HG03432 (cell line): Measurements from ENCODE around the gene RDH8.

Source experiments
- ATAC-seq: cut with Tn5 transposase; IDR thresholded peaks from one replicate; pipeline ENCODE4 v1.9.1; 2021; ENCODE audit warnings: mild to moderate bottlenecking, moderate library complexity; ENCODE audit not compliant: unreplicated experiment

The RDH8 gene

DNA sequence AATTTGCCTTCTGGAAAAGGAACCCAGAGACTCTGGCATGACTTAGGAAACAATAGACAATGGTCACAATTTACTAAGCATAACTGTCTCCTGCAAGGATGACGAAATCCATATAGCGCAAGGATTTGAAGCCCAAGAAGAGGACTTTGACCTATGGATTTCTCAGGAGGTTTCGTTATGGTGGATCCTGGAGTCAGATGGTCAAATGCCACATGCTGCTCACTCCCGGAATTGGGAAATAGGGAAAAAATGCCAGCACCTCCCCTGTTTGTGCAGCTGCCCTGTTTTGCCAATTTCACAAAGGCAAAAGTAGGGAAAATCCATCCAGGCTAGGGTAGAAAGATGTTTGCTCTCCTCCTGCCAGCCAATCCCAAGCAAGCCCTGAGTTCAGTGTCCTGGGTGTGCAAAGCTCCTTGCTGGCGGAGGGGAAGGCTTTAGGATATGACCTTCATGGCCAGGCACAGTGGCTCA is 23.4 kb downstream of the RDH8 start:
- no peak for ATAC-seq

GRCh38 chr19:10037367-10037766 is 24.1 kb downstream of the RDH8 start:
- ATAC-seq = no peak

DNA sequence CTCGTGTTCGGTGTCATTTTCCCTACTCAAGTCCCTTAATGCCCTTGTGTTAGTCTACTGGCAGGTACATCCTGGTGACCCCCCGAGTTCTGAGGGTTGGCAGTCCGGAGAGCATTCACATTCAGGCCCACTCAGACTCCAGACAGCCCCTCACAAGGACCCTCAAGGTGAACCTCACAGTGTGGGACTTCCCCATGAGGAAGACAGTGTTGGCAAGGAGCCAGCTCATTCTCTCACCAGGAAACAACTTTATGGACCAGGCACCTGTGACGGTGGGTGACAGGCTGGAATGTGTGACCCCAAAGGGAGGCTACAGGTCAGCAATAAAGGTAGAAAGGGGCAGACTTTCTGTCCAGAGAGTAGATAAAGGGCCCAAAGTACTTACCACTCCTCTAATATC is 24.5 kb downstream of the RDH8 start:
- ATAC-seq = no peak

GRCh38 chr19:10043286-10043927 is 30.1 kb downstream of the RDH8 start:
- ATAC-seq = no peak

DNA sequence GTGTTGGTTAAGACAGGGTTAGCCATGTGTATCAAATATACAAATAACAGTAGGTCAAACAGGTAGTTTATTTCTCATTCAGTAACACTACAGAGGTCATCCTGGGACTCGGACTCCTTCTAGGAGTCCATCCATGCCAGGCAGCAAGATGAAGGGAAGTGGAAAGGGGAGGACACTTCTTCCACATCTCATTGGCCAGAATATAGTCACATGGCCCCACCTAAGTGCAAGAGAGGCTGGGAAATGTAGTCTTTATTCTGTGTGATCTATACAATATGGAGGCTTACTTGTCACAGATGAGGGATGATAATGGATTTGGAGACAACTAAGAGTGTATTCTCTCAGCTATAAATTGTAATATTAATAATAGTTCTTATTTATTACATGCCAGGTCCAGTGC is 31.1 kb downstream of the RDH8 start:
- ATAC-seq = no peak

DNA sequence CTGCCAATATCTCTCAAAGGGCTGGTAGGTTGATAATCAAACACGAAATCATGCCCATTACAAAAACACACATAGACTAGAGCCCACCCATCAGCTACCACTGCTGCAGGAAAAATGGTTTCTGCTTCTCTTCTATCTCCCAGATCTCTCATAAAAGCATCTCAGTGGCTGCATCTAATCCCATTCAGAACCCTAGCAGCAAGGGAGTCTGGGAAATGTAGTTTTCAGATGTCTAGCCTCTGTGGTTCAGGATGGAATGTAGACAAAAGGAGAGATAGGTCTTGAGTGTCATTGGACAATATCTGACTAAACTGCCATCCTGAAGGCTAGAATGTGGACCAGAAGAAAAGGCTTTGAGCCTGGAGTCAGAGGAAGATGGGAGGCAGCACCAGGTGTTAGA is 32.1 kb downstream of the RDH8 start:
- ATAC-seq = no peak

DNA sequence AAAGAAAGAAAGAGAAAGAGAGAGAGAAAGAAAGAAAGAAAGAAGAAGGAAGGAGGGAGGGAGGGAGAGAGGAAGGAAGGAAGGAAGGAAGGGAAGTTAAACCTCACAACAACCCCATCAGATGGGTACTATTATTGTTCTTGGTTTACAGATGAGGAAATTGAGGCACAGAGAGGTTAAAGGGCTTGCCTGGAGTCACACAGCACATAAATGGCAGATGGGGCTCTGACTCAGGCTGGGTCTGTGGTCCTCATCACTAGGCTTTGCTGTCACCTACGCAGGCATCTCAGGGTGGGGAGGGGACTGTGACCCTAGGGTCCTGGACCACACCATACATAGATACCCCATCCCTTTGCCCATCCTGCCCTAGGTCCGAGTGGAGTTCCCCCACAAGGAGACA is 36.3 kb downstream of the RDH8 start:
- ATAC-seq = no peak

GRCh38 chr19:10052602-10053360 is 39.5 kb downstream of the RDH8 start:
- no peak for ATAC-seq

DNA sequence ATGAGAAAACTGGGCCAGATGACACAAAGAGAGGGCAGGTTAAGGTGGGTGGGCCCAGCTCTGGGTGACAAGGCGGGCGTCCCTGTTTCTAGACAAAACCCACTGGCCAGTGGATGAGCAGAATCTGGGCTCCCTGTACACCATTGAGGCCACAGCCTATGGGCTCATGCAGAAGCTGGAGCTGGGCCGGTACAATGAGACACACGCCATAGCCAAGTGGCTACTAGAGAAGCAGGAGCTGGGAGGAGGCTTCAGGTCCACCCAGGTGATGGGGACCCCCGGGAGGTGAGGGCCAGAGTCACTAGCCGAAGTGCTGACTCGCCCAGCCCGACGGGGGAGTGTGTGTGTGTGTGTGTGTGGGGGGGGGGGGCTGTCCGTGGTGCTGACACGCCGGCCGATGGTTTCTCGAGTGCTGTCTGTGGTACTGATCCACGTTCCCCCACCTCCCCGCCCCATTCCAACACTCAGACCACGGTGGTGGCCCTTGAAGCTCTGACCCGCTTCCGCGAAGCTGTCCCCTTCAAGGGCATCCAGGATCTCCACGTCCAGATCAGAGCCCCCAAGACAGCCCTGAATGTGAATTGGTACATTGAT is 48.5 kb downstream of the RDH8 start:
- no peak for ATAC-seq

- no peak for ATAC-seq
Measured at GRCh38 chr19:10068205-10068604, 54.9 kb downstream of the RDH8 start.

GRCh38 chr19:10069046-10069445 is 55.8 kb downstream of the RDH8 start:
- no peak for ATAC-seq

DNA sequence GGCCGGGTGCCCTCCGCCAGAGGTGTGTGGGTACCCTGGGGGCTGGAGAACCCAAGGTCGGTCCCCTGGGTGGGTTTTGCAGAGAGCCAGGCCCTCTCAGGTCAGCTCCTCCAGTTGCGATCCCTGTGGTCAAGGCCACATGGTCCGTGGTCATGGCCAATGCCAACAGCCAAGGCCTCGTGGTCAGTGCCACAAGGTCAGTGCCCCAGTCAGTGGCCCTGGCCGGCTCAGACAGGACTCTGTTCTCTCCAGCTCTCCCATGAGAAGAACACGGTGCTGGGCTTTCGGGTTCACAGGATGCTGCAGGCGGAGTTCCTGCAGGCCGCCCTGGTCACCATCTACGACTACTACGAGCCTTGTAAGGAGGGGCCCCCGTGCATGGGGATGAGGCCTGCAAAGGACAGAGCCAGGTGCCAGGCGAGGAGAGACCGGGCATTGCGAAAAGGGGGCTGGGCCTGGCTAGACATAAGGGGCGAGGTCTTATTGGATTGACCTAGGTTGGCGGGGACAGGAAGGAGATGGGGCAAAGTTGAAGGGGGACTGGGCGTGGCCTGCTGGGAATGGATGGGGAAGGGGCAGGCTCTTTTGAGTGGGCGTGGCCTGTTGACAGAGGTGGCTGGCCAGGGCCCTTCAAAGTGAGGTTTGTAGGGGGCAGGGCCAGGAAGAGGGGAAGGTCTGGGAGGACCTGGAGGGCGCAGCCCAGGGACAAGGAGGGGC is 57.6 kb downstream of the RDH8 start:
- no peak for ATAC-seq
